ENCODE results near the gene CCNI2.

Gene CCNI2

DNA sequence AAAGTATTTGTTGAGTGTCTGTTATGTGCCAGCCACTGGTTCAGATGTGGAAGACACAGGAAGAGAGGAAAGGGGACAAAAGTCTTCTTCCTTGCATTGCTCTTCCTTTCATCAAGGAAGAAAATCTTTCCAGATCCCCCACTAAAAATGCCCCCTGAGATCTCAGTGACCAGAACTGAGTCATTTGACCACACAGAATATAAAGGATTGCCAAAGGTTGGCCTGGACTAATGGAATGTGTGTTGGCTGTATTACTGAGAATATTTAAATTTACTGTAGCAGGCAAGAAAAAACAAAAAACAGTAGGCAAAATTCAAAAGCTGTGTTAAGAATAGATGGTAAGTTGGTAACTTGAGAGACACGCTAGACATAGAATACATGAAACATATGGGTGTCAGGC, 39.9 kb downstream of the CCNI2 start:
- no peak overlapping the region for H4K91ac ChIP-seq (ENCODE audit: low read length)
- no peak overlapping the region for H3K23ac ChIP-seq (ENCODE audit: low read length in 2 of 2)

GRCh38 chr5:132788508-132788907, 41.3 kb downstream of the CCNI2 start:
- no peaks in the 10 kb centered on the region for H3K9me3 ChIP-seq (ENCODE audit: control insufficient read depth, low read length)
- H4K8ac ChIP-seq (ENCODE audit: low read length): no peak overlapping the region
- peaks cover 12 to 36% of the 10 kb centered on the region in 2 experiments for H3K27me3 ChIP-seq (ENCODE audit: control insufficient read depth in 1 of 2, insufficient read depth in 1 of 2, low read length in 2 of 2)
- WGBS: 100% methylated on average over 1 of the region's 1 CpG
- no peak overlapping the region for H3K18ac ChIP-seq (ENCODE audit: low read depth in 1 of 2, low read length in 2 of 2)
- no peak overlapping the region for H2AK5ac ChIP-seq (ENCODE audit: low read length, severe bottlenecking)
- no peak for DNase-seq
- no peak overlapping the region for H4K91ac ChIP-seq (ENCODE audit: low read length)
- H2BK15ac ChIP-seq (ENCODE audit: low read depth, poor library complexity, severe bottlenecking): no peak overlapping the region
- no peak overlapping the region for H3K9ac ChIP-seq (ENCODE audit: low read length)
- no peak overlapping the region for H2BK12ac ChIP-seq (ENCODE audit: low read length in 2 of 2)
- no peaks in the 10 kb centered on the region for H3K4me1 ChIP-seq (ENCODE audit: control insufficient read depth, insufficient read depth, low read depth, low read length)
- H3K4me2 ChIP-seq (ENCODE audit: low read length, poor library complexity, severe bottlenecking): no peak overlapping the region
- H2AFZ ChIP-seq (ENCODE audit: low read depth, low read length): no peak overlapping the region
- no peak overlapping the region for H3K4ac ChIP-seq (ENCODE audit: low read depth in 1 of 2, low read length in 2 of 2)
- no peak overlapping the region for H2BK5ac ChIP-seq (ENCODE audit: low read depth, low read length, poor library complexity, severe bottlenecking)
- no peak overlapping the region for H3K14ac ChIP-seq (ENCODE audit: low read length in 2 of 2)
- no peaks in the 10 kb centered on the region for H3K36me3 ChIP-seq (ENCODE audit: control insufficient read depth in 1 of 2, insufficient read depth in 2 of 2, low read depth in 1 of 2, low read length in 2 of 2)
- H3K79me1 ChIP-seq (replicated peaks; ENCODE audit: low read length, poor library complexity, severe bottlenecking): no peaks in the 10 kb centered on the region
- no peak overlapping the region for H3K4me3 ChIP-seq (ENCODE audit: insufficient read depth in 1 of 2, low read depth in 1 of 2, low read length in 2 of 2)
- no peak overlapping the region for H3K27ac ChIP-seq (ENCODE audit: low read length, poor library complexity, severe bottlenecking)
- no peak overlapping the region for H3K23ac ChIP-seq (ENCODE audit: low read length in 2 of 2)
- no peak overlapping the region for H2BK120ac ChIP-seq (ENCODE audit: low read depth, low read length)

More for the DNA sequence above, 39.9 kb downstream of the CCNI2 start:
- Histone ChIP-seq H2BK5ac (ENCODE audit: low read depth, low read length, poor library complexity, severe bottlenecking) (no peak overlapping the region), H2BK12ac (ENCODE audit: low read length in 2 of 2) (no peak overlapping the region), H3K79me1 (replicated peaks; ENCODE audit: low read length, poor library complexity, severe bottlenecking) (no peaks in the 10 kb centered on the region), H4K8ac (ENCODE audit: low read length) (no peak overlapping the region), H2AFZ (ENCODE audit: low read depth, low read length) (no peak overlapping the region), H3K9me3 (ENCODE audit: control insufficient read depth, low read length) (no peaks in the 10 kb centered on the region), H3K18ac (ENCODE audit: low read depth in 1 of 2, low read length in 2 of 2) (no peak overlapping the region), H3K27me3 (ENCODE audit: control insufficient read depth in 1 of 2, insufficient read depth in 1 of 2, low read length in 2 of 2) (peaks cover 4 to 27% of the 10 kb centered on the region in 2 experiments), H2AK5ac (ENCODE audit: low read length, severe bottlenecking) (no peak overlapping the region), H3K4me1 (ENCODE audit: control insufficient read depth, insufficient read depth, low read depth, low read length) (peaks cover 3% of the 10 kb centered on the region), H3K9ac (ENCODE audit: low read length) (no peak overlapping the region), H3K36me3 (ENCODE audit: control insufficient read depth in 1 of 2, insufficient read depth in 2 of 2, low read depth in 1 of 2, low read length in 2 of 2) (no peaks in the 10 kb centered on the region), H3K14ac (ENCODE audit: low read length in 2 of 2) (no peak overlapping the region), H3K4ac (ENCODE audit: low read depth in 1 of 2, low read length in 2 of 2) (no peak overlapping the region), H2BK120ac (ENCODE audit: low read depth, low read length) (no peak overlapping the region), H3K4me3 (ENCODE audit: insufficient read depth in 1 of 2, low read depth in 1 of 2, low read length in 2 of 2) (no peak overlapping the region), H3K27ac (ENCODE audit: low read length, poor library complexity, severe bottlenecking) (no peak overlapping the region), H2BK15ac (ENCODE audit: low read depth, poor library complexity, severe bottlenecking) (no peak overlapping the region), H3K4me2 (ENCODE audit: low read length, poor library complexity, severe bottlenecking) (no peak overlapping the region)
- 92% methylated on average over 1 of the region's 1 CpG for WGBS
- DNase-seq: no peak

DNA sequence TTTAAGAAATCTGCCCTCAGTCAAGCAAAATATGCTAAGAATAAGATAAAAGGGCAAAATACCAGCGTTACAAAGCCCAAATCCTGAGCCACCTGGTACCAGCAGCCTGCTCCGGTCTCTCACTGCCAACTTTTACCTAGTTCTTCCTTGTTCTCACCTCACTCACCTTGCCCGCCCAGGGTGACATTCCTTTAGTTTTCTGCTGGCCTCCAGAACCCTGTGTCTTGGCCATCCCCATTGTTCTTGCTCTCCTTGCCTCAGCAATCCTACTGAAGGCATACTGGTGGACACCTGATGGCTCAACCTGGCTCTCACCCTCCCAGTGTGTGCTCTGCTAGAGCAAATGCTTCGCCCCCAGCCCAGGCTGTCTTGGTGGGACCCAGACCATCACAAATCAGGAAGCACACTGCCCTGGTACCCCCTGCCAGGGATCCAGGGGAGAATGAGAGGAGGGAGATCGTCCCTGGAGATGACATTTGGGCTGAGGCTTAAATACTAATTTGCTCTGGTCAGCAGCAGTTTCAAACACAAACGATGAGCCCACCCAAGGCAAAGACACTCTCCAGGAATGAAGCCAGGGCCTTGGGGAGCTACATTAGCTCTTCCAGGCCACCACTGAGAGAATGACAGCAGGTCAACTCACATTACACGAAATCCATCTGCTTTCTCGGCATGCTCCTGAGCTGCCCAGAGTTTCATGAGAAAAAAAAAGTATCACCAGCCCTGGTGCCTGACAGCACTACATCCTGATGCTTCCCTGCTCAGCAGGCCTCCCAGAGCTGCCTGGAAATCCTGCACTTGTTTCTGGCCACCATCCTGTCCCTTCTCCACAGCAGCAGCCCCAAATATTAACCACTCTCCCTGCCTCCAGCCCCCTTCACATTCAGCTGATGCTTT, 42.0 kb downstream of the CCNI2 start:
- Histone ChIP-seq H3K18ac (ENCODE audit: low read depth in 1 of 2, low read length in 2 of 2) (no peak overlapping the region), H3K4me1 (ENCODE audit: control insufficient read depth, insufficient read depth, low read depth, low read length) (no peaks in the 10 kb centered on the region), H3K9ac (ENCODE audit: low read length) (no peak overlapping the region), H2BK5ac (ENCODE audit: low read depth, low read length, poor library complexity, severe bottlenecking) (no peak overlapping the region), H3K14ac (ENCODE audit: low read length in 2 of 2) (no peak overlapping the region), H2AFZ (ENCODE audit: low read depth, low read length) (no peak overlapping the region), H3K27me3 (ENCODE audit: control insufficient read depth in 1 of 2, insufficient read depth in 1 of 2, low read length in 2 of 2) (peaks cover 12 to 36% of the 10 kb centered on the region in 2 experiments), H3K4me3 (ENCODE audit: insufficient read depth in 1 of 2, low read depth in 1 of 2, low read length in 2 of 2) (no peak overlapping the region), H3K27ac (ENCODE audit: low read length, poor library complexity, severe bottlenecking) (no peak overlapping the region), H4K8ac (ENCODE audit: low read length) (no peak overlapping the region), H2BK15ac (ENCODE audit: low read depth, poor library complexity, severe bottlenecking) (no peak overlapping the region), H3K4ac (ENCODE audit: low read depth in 1 of 2, low read length in 2 of 2) (no peak overlapping the region), H3K9me3 (ENCODE audit: control insufficient read depth, low read length) (no peaks in the 10 kb centered on the region), H3K79me1 (replicated peaks; ENCODE audit: low read length, poor library complexity, severe bottlenecking) (no peaks in the 10 kb centered on the region), H4K91ac (ENCODE audit: low read length) (no peak overlapping the region), H3K36me3 (ENCODE audit: control insufficient read depth in 1 of 2, insufficient read depth in 2 of 2, low read depth in 1 of 2, low read length in 2 of 2) (no peaks in the 10 kb centered on the region), H2BK12ac (ENCODE audit: low read length in 2 of 2) (no peak overlapping the region), H2AK5ac (ENCODE audit: low read length, severe bottlenecking) (no peak overlapping the region), H2BK120ac (ENCODE audit: low read depth, low read length) (no peak overlapping the region), H3K23ac (ENCODE audit: low read length in 2 of 2) (no peak overlapping the region), H3K4me2 (ENCODE audit: low read length, poor library complexity, severe bottlenecking) (no peak overlapping the region)
- no peak for DNase-seq
- 79% methylated on average over 8 of the region's 8 CpGs for WGBS

DNA sequence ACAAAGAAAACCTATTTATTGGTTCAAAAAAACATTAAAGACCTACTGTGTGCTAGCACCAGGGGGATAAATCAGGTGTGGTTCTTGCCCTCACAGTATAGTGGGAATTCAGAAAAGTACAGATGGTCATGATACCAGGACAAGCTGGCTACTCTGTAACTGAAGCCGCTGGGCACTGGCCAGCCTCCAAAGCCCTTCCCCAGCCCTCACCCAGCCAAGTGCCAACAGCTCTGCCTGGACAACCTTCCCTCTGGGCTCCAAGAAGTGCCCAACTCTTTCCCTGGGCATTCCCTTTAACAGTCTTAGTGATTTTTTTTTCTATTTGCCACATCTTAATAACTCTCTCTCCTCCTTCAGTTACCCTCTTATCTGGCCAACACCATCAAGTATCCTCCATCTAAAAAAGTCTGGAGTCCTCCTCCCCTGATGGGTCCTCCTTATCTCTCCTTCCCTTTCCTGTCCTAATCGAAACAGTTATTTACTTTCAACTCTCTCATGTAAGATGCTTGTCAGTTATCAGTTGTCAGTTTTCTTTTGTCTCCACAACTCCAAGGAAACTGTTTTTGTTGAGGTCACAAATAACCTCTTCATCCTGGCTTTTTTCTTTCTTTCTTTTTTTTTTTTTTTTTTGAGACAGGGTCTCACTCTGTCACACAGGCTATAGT, 43.1 kb downstream of the CCNI2 start:
- Histone ChIP-seq H2BK12ac (ENCODE audit: low read length in 2 of 2) (no peak overlapping the region), H3K27me3 (ENCODE audit: control insufficient read depth in 1 of 2, insufficient read depth in 1 of 2, low read length in 2 of 2) (peaks cover 12 to 36% of the 10 kb centered on the region in 2 experiments), H3K9me3 (ENCODE audit: control insufficient read depth, low read length) (no peaks in the 10 kb centered on the region), H2AK5ac (ENCODE audit: low read length, severe bottlenecking) (no peak overlapping the region), H3K23ac (ENCODE audit: low read length in 2 of 2) (no peak overlapping the region), H4K91ac (ENCODE audit: low read length) (no peak overlapping the region), H2BK120ac (ENCODE audit: low read depth, low read length) (no peak overlapping the region), H2AFZ (ENCODE audit: low read depth, low read length) (no peak overlapping the region), H2BK15ac (ENCODE audit: low read depth, poor library complexity, severe bottlenecking) (no peak overlapping the region), H3K4me1 (ENCODE audit: control insufficient read depth, insufficient read depth, low read depth, low read length) (no peaks in the 10 kb centered on the region), H3K79me1 (replicated peaks; ENCODE audit: low read length, poor library complexity, severe bottlenecking) (no peaks in the 10 kb centered on the region), H3K18ac (ENCODE audit: low read depth in 1 of 2, low read length in 2 of 2) (no peak overlapping the region), H3K9ac (ENCODE audit: low read length) (no peak overlapping the region), H3K36me3 (ENCODE audit: control insufficient read depth in 1 of 2, insufficient read depth in 2 of 2, low read depth in 1 of 2, low read length in 2 of 2) (no peaks in the 10 kb centered on the region), H4K8ac (ENCODE audit: low read length) (no peak overlapping the region), H2BK5ac (ENCODE audit: low read depth, low read length, poor library complexity, severe bottlenecking) (no peak overlapping the region), H3K4me3 (ENCODE audit: insufficient read depth in 1 of 2, low read depth in 1 of 2, low read length in 2 of 2) (no peak overlapping the region), H3K14ac (ENCODE audit: low read length in 2 of 2) (no peak overlapping the region), H3K27ac (ENCODE audit: low read length, poor library complexity, severe bottlenecking) (no peak overlapping the region), H3K4ac (ENCODE audit: low read depth in 1 of 2, low read length in 2 of 2) (no peak overlapping the region), H3K4me2 (ENCODE audit: low read length, poor library complexity, severe bottlenecking) (no peak overlapping the region)
- 67% methylated on average over 2 of the region's 2 CpGs for WGBS
- DNase-seq: no peak
